ENCODE data around the gene ACSS1.

ACSS1 gene

GRCh38 chr20:25046181-25046641, 11.7 kb downstream of the ACSS1 start:
- DNase-seq (ENCODE audit: low spot score) = no peak

GRCh38 chr20:25045343-25045712, 12.6 kb downstream of the ACSS1 start:
- DNase-seq (ENCODE audit: low spot score) = no peak

GRCh38 chr20:25044660-25045342, 13.1 kb downstream of the ACSS1 start:
- DNase-seq (ENCODE audit: low spot score) = peak; percentile 72

- no peak for DNase-seq (ENCODE audit: low spot score)
Measured at GRCh38 chr20:25044261-25044560, 13.7 kb downstream of the ACSS1 start.

- DNase-seq (ENCODE audit: low spot score) = no peak
Measured at GRCh38 chr20:25043499-25044260, 14.3 kb downstream of the ACSS1 start.

- peak; percentile 78 for DNase-seq (ENCODE audit: low spot score)
Measured at GRCh38 chr20:25042531-25043498, 15.1 kb downstream of the ACSS1 start.

GRCh38 chr20:25041813-25042530, 16.0 kb downstream of the ACSS1 start:
- DNase-seq (ENCODE audit: low spot score) = no peak

- no peak for DNase-seq (ENCODE audit: low spot score)
Measured at GRCh38 chr20:25040438-25040831, 17.5 kb downstream of the ACSS1 start.

- peak; percentile 85 for DNase-seq (ENCODE audit: low spot score)
Measured at GRCh38 chr20:25039697-25040437, 18.1 kb downstream of the ACSS1 start.

- DNase-seq (ENCODE audit: low spot score) = no peak
Measured at GRCh38 chr20:25038591-25039015, 19.3 kb downstream of the ACSS1 start.

GRCh38 chr20:25038103-25038410, 19.9 kb downstream of the ACSS1 start:
- no peak for DNase-seq (ENCODE audit: low spot score)

- no peak for DNase-seq (ENCODE audit: low spot score)
Measured at GRCh38 chr20:25037288-25038102, 20.4 kb downstream of the ACSS1 start.

GRCh38 chr20:25036331-25036936, 21.5 kb downstream of the ACSS1 start:
- DNase-seq (ENCODE audit: low spot score) = no peak

- no peak for DNase-seq (ENCODE audit: low spot score)
Measured at GRCh38 chr20:25035921-25036320, 22.0 kb downstream of the ACSS1 start.

GRCh38 chr20:25033924-25034300, 24.0 kb downstream of the ACSS1 start:
- DNase-seq (ENCODE audit: low spot score) = no peak

- no peak for DNase-seq (ENCODE audit: low spot score)
Measured at GRCh38 chr20:25033265-25033923, 24.5 kb downstream of the ACSS1 start.

GRCh38 chr20:25032478-25033264, 25.3 kb downstream of the ACSS1 start:
- peak; percentile 97 for DNase-seq (ENCODE audit: low spot score)

- peak; percentile 73 for DNase-seq (ENCODE audit: low spot score)
Measured at GRCh38 chr20:25032065-25032477, 25.9 kb downstream of the ACSS1 start.

GRCh38 chr20:25031241-25031640, 26.7 kb downstream of the ACSS1 start:
- no peak for DNase-seq (ENCODE audit: low spot score)

All from Ammon's horn (tissue), 1 donor.